ENCODE measurements around the gene MALT1.

MALT1 gene

DNA sequence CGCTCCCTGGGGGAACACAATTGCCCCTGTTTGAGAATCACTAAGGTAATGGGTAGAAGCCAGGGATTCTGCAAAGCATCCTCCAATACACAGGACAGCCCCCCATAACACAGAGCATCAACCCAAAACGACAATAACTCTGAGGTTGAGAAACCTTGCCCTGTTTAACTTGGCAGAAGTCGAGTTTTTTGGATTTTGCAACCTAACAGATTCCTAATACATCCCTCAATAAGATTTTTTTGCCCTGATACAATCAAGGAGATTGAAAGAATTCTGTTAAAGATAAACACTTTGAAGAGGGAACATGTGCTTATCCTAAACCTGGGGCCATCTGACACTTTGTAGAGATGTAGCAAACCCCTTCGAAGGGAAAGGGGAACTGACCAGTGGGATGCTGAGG is 100.9 kb downstream of the MALT1 start:
- TF ChIP-seq, protein P1, sequence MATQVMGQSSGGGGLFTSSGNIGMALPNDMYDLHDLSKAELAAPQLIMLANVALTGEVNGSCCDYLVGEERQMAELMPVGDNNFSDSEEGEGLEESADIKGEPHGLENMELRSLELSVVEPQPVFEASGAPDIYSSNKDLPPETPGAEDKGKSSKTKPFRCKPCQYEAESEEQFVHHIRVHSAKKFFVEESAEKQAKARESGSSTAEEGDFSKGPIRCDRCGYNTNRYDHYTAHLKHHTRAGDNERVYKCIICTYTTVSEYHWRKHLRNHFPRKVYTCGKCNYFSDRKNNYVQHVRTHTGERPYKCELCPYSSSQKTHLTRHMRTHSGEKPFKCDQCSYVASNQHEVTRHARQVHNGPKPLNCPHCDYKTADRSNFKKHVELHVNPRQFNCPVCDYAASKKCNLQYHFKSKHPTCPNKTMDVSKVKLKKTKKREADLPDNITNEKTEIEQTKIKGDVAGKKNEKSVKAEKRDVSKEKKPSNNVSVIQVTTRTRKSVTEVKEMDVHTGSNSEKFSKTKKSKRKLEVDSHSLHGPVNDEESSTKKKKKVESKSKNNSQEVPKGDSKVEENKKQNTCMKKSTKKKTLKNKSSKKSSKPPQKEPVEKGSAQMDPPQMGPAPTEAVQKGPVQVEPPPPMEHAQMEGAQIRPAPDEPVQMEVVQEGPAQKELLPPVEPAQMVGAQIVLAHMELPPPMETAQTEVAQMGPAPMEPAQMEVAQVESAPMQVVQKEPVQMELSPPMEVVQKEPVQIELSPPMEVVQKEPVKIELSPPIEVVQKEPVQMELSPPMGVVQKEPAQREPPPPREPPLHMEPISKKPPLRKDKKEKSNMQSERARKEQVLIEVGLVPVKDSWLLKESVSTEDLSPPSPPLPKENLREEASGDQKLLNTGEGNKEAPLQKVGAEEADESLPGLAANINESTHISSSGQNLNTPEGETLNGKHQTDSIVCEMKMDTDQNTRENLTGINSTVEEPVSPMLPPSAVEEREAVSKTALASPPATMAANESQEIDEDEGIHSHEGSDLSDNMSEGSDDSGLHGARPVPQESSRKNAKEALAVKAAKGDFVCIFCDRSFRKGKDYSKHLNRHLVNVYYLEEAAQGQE (IDR thresholded peaks at IDR 0.05; ENCODE audit: insufficient read depth in 1 of 2, low read depth in 2 of 2, low read length in 2 of 2): no peak
- TF ChIP-seq SIN3A (IDR thresholded peaks at IDR 0.05; ENCODE audit: borderline replicate concordance, insufficient read depth, low read length) (no peak), FOXP2 (optimal IDR thresholded peaks at IDR 0.05; ENCODE audit: borderline replicate concordance, extremely low read depth, extremely low read length, insufficient read depth) (no peak), TAF1 (IDR thresholded peaks at IDR 0.05; ENCODE audit: borderline replicate concordance, insufficient read depth, low read length) (no peak), POLR2AphosphoS5 (IDR thresholded peaks at IDR 0.05; ENCODE audit: low read depth, low read length) (no peak)

DNA sequence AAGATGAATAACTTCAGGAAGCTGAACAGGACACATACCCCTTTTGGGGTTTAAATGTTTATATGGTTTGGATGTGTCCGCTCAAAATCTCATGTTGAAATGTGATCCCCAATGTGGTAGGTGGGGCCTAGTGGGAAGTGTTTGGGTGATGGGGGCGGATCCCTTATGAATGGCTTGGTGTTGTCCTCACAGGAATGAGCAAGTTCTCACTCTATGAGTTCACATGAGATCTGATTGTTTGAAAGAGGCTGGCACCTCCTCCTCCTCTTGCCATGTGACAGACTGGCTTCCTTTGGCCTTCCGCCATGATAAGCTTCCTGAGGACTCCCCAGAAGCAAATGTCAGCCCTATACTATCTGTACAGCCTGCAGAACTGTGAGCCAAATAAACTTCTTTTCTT is 104.8 kb downstream of the MALT1 start:
- TF ChIP-seq TAF1 (IDR thresholded peaks at IDR 0.05; ENCODE audit: borderline replicate concordance, insufficient read depth, low read length): no peak
- TF ChIP-seq, protein P1 (IDR thresholded peaks at IDR 0.05; ENCODE audit: insufficient read depth in 1 of 2, low read depth in 2 of 2, low read length in 2 of 2): no peak
- TF ChIP-seq SIN3A (IDR thresholded peaks at IDR 0.05; ENCODE audit: borderline replicate concordance, insufficient read depth, low read length): no peak
- TF ChIP-seq POLR2AphosphoS5 (IDR thresholded peaks at IDR 0.05; ENCODE audit: low read depth, low read length): no peak
- no peak for TF ChIP-seq FOXP2 (optimal IDR thresholded peaks at IDR 0.05; ENCODE audit: borderline replicate concordance, extremely low read depth, extremely low read length, insufficient read depth)

DNA sequence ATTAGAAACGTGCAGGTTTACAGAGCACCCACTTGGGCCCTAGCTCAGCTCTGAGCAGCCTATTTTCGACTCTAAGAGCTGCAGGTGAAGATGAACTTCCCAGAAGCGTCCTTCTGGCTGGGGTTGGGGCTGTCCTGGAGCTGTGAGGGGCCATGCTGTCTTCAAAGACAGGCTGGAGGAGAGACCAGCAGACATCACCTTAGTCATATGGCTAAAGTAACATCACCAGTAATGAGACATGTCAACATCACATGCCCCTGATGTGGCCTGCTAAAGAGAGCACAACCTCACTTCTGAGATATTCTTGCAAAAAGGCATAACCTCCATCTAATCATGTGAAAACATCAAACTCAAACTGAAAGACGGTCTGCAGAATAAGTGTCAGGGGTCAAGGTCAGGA is 106.2 kb downstream of the MALT1 start:
- TF ChIP-seq TAF1 (IDR thresholded peaks at IDR 0.05; ENCODE audit: borderline replicate concordance, insufficient read depth, low read length): no peak
- TF ChIP-seq SIN3A (IDR thresholded peaks at IDR 0.05; ENCODE audit: borderline replicate concordance, insufficient read depth, low read length): no peak

DNA sequence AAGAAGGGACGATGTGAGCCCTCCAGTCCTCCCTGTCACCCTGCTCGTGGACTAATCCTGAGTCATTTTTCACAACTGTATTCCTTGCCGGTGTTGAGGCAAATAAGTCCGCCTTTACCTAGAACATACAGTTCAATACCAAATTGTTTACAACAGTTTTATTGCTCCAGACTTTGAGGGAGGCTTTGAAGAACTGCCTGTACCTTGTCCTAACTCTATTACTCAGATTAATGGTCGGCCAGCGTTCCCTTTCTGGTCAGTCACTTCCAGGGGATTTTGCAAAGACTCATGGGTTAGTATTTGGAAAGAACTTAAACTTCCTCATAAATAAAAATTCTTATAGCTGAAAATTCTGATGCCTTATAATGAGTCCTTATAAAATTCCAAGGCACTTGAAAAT is 108.3 kb downstream of the MALT1 start:
- TF ChIP-seq FOXP2 (optimal IDR thresholded peaks at IDR 0.05; ENCODE audit: borderline replicate concordance, extremely low read depth, extremely low read length, insufficient read depth): no peak
- no peak for TF ChIP-seq TAF1 (IDR thresholded peaks at IDR 0.05; ENCODE audit: borderline replicate concordance, insufficient read depth, low read length)
- TF ChIP-seq, protein P1 (IDR thresholded peaks at IDR 0.05; ENCODE audit: insufficient read depth in 1 of 2, low read depth in 2 of 2, low read length in 2 of 2): no peak
- TF ChIP-seq POLR2AphosphoS5 (IDR thresholded peaks at IDR 0.05; ENCODE audit: low read depth, low read length): no peak
- TF ChIP-seq SIN3A (IDR thresholded peaks at IDR 0.05; ENCODE audit: borderline replicate concordance, insufficient read depth, low read length): no peak

DNA sequence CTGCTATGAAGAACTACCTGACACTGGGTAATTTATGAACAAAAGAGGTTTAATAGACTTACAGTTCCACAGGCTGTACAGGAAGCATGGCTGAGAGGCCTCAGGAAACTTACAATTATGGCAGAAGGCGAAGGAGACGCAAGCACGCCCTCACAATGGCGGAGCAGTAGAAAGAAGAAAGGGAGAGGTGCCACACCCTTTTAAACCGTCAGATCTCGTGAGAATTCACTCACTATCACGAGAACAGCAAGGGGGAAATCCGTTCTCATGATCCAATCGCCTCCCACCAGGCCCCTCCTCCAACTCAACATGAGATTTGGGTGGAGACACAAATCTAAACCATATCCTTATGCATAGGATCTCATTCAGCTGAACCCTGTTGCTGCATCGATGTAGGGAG is 108.8 kb downstream of the MALT1 start:
- TF ChIP-seq FOXP2 (optimal IDR thresholded peaks at IDR 0.05; ENCODE audit: borderline replicate concordance, extremely low read depth, extremely low read length, insufficient read depth): no peak
- TF ChIP-seq SIN3A (IDR thresholded peaks at IDR 0.05; ENCODE audit: borderline replicate concordance, insufficient read depth, low read length): no peak
- TF ChIP-seq, protein P1 (IDR thresholded peaks at IDR 0.05; ENCODE audit: insufficient read depth in 1 of 2, low read depth in 2 of 2, low read length in 2 of 2): no peak
- no peak for TF ChIP-seq TAF1 (IDR thresholded peaks at IDR 0.05; ENCODE audit: borderline replicate concordance, insufficient read depth, low read length)
- TF ChIP-seq POLR2AphosphoS5 (IDR thresholded peaks at IDR 0.05; ENCODE audit: low read depth, low read length): no peak
